Embryonic facial prominence (tissue), 1 donor: ENCODE measurements around the gene FAM118B.
A peak's percentile ranks its signal among the peaks of the same experiment; 100 is the strongest.

Source experiments
- DNase-seq: peaks from one replicate; pipeline ENCODE4 v3.0.0-alpha.2; 2016; ENCODE audit errors: extremely low spot score

Gene FAM118B

GRCh38 chr11:126186708-126187529 lies 24.7 kb upstream of the FAM118B start:
- DNase-seq, result no peak

DNA sequence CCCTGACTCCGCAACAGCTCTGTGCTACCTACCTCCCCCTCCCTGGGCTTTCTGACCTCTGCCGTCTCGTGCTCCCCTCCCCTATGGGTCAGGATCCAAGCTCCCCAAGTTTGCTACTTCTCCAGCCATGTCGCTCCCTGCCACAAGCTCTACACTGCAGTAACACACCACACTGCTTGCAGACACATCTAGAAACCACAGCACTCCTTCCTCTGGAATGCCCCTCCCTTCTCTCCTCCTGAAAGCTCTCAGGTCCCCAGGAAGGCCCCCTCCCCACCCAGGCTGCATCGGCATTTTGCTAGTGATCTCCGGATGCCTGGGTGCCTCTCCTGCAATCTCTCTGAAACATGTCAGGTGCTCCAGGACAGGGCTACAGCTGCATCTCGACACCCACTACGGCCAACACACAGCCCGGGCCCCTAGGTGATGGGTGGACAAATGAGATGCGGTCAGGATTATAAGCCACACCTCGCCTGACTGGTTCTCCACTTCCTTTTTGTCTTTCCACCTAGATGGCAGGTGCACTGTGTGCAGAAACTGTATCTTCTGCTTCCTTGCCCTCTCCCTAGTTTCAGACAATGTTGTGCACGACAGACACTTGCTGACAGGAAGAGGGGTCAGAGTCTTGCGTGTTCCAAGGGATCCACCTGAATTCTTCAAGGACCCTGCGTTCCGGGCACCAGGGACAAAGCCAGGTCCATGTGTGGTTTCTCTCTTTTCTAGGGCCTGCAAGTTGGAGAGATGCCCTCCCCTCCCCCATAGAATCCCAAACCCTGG lies 23.1 kb upstream of the FAM118B start:
- DNase-seq, result no peak

DNA sequence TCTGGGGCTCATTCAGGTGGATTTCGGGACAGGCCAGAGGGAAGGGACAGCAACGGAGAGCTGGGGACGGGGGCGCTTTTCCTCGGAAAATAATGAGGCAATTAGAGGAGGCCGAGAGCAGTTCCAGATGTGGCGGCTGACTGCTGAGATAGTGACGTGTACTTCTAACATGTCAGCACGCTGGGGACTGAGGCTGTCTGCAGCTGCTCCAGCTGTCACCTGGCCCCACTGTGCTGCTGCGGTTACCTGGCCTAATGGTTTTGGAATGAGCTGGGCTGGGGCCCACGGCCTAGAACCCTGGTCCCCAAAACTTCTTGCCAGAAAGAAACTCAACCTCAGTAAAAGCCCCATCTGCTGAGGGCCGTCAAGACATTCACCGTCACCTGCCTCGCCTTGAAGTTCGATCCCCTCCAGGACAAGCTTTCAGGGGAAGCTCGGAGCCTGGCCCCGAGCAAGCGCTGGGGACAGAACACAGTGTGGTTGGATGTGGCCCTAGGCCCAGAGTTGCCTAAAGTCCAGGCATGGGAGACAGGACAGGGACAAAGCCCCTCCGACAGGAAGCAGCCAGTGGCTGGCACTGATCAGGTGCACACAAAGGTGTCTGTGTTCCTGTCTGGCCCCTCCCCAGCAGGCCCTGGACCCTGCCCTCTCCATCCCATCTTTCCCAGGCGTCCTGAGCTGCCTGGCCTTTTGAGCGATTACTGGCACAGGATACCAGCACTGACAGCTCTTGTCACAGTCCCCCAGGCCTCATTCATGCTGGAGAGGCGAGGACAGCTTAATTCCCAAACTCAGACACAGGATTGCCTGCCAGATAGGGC lies 22.3 kb upstream of the FAM118B start:
- DNase-seq, result no peak

DNA sequence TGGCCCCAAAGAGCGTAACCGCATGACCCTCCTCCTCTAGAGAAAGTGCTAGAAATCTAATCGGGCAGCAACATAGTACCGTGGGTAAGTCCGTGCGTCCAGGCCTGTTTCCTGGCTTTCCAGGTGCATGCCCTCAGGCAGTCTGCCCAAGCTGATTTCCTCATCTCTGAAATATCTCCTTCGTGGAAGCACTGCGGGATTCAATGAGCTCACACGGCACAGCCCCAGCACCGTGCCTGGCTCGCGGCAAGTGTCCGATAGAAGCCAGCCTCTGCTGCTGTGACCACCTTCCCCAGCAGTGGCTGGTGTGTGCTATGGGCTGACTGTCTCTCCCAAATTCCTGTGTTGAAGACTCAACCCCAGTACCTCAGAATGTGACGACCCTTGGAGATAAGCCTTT lies 20.8 kb upstream of the FAM118B start:
- DNase-seq, result no peak

DNA sequence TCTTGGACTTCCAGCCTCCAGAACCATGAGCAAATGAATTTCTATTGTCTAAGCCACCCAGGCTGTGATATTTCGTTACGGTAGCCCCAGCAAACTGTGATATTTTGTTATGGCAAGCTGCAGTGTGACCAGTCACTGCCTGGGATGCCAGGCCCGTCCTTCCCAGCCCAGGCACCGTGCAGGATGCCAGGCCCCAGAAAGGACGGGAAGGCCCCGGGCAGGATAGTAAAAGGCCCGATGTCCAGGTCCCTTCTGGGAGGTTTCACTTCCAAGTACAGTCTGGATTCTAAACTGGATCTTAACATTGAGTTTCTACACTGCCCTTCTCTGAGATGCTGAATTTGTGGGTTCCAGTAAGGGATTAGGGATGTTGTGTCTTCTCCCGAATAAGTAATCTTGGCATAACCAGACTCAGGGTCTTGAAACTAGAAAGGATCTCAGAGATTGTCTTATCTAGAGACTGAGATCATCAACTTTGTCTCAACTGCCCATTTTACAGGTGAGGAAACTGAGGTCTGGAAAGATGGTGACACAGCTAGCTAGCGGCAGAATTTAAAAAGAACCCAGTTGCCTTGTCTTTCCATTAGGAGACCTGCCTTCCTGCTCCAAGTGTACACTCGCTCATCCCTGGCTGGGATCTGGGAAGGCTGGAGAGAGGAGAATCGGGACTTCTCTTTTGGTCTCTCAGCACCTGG lies 20.1 kb upstream of the FAM118B start:
- DNase-seq, result no peak

- no peak for DNase-seq
Observed at GRCh38 chr11:126192361-126192760, 19.2 kb upstream of the FAM118B start.

DNA sequence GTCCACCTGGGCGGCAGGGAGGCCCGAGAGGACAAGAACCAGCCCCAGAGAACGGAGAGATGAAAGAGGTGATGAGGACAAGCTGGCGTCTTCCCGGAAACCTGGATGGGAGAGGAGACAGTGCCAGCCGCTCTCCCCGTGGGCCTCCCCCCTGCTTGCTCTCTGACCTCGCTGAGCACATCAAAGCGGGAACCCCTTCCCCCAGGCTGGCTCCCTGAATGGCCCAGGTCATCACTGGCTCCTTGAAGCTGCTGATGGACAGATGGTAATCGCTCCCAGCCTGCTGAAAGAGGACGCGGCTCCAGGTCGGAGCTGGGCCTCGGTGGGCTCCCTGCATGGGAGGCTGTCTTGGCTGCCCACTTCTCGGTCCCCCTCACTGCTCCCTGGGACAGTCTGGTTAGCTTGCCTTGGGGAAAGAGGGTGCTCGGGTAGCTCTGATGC lies 18.5 kb upstream of the FAM118B start:
- DNase-seq, result no peak

DNA sequence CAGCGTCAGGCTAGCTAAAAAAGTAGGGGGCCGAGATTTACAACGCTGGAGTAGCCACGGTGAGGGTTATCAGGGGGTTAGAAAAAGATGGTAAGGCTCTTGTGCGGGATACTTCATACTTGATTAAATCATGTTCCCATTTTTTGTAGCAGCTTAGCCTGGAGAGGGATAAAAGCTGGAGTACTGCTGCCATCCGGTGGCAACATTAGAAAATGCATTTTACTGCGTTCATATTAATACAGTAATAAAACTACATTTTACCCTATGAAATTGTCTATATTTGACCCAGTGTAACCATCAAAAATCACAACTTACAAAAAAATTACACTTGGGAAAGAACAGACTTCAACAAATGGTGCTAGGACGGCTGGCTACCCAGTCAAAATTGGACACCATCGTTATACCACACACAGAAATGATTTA lies 17.4 kb upstream of the FAM118B start:
- DNase-seq, result peak; percentile 55

DNA sequence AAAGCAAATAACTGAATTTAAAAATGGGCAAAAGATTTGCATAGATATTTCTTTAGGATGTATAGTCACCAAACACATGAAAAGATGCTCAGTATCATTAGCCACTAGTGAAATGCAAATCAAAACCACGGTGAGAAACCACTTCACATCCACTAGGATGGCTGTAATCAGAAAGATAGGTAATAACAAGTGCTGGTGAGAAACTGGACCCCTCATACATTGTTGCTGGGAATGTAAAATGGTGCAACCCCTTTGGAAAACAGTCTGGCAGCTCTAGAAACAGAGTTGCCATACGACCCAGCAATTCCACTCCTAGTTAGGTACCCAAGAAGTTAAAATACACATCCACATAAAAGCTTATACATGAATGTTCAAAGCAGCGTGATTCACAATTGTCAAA lies 16.5 kb upstream of the FAM118B start:
- no peak for DNase-seq

DNA sequence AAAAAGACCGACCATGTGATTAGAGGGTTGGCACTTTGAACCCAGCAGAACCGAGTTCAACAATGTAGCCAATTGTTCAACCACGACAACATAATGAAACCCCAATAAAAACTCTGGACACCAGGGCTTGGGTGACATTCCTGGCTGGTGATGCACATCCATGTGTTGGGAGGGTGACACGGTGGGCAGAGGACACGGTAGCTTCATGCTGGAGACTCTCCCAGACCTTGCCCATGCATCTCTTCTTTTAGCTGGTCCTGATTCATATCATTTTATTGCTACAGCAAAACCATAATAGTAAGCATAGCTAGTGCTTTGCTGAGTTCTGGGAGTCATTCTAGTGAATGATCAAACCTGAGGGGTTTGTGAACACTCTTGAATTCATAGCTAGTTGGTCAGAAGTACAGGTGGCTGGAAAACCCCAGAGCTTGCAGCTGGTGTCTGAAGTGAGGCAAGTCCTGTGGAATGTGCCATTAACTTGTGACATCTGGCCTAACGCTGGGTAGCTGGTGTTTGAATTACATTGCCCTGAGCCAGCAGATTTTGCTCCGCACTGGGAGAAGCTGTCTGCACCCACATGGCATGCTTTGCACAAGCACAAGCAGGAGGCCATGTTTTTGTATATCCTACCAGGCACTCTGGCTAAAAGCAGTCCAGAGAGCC lies 14.2 kb upstream of the FAM118B start:
- DNase-seq, result no peak

- DNase-seq, result no peak
Observed at GRCh38 chr11:126198648-126199047, 12.9 kb upstream of the FAM118B start.

DNA sequence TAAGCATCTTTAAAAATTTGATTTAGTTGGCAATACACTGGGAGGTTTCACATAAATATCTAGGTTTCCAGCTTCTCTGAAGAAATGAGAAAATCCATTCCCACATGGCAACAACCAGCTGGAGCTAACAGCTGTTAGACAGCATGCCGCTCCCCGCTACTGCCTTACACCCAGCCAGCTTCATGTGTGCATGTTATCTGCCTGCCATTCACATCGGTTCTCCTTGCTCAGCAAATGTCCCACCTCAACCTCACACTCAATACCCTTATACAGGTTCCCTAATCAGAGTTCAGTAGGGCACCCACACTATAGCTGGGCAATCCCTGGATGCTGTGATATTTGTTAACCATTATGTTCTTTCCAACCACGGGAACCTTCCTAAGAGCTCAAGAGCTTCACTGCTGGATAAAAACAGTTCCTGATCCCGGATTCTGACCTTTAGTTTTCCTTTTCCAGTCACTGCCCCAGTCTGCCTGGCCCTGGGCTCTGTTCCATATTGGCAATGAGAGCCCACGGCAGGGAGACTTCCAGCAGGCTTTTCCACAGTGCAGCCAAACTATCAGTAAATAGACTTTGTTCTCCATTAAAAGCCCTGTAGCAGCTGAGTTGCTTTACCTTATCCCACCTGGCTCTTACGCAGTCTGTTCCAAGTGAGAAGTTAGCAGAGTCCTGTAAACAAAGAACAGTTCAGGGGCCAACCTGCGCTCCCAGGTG lies 8.8 kb upstream of the FAM118B start:
- DNase-seq, result no peak

- DNase-seq, result no peak
Observed at GRCh38 chr11:126205359-126205758, 6.2 kb upstream of the FAM118B start.

- no peak for DNase-seq
Observed at GRCh38 chr11:126207896-126208295, 3.7 kb upstream of the FAM118B start.

DNA sequence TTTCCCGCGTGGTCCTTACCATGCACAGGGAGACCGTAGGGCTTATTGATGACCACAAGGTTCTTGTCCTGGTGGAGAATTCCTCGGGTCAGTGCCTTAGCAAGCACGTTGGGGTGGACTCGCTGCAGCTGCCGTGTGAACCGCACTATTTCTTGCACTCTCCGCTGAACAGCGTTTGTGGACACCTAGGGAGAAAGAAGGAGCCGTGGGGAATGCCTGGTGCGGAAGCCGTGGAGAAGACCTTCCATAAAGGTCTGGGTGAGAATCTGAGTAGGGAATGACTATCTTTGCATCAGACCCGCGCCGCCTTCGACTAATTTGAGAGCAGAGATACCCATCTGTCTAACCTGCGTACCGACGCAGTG lies 729 bp upstream of the FAM118B start:
- no peak for DNase-seq

DNA sequence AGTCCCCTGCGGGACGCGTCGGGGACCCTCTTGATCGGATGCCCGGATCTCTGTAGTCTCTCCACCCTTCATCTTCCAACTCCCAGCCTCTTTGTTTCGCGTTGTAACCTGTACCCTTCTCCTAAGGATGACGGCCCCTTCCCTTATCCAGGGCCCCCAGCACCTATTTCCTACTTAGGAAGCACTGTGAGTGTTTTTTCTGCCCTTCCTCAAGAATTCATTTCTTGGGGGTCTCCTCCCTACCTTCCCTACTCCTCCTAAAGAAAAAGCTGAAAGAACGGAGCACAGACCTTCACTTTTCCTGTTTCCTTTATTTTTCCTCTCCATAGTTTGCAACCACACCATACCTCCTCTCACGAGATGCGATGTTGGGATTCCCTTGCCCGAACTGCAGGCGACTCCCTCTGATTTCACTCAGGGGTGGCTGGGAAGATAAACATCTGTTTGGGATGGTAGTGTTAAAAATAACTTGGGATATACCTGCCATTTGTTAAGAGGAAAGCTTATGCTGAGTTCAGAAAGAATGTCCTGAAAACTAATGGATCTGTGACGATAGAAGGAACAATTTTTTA lies 593 bp downstream of the FAM118B start:
- DNase-seq, result no peak

- DNase-seq, result no peak
Observed at GRCh38 chr11:126214441-126214840, 2.9 kb downstream of the FAM118B start.

GRCh38 chr11:126214841-126215240 lies 3.3 kb downstream of the FAM118B start:
- no peak for DNase-seq

GRCh38 chr11:126216526-126217305 lies 5.1 kb downstream of the FAM118B start:
- DNase-seq, result no peak
